H1 (cell line): ENCODE measurements around the gene MAGI2. TPM values are rescaled to one million over a fixed set of nuclear protein-coding genes. Genes with fewer than 3 reads are reported as not detected.

Experiments used
- polyA plus RNA-seq, 7 experiments: library from polyadenylated mRNA; depleted of rRNA in 3 of 7; stranded (reverse) in 5 of 7; unstranded in 2 of 7; fragments of >200 nt in 5 of 7; fragments of 200-250 nt in 2 of 7; gene quantifications; 1 replicate in 5 of 7; 2 replicates in 1 of 7; 4 replicates in 1 of 7; pipeline versions ENCODE4 v1.2.1 to v1.2.3, GENCODE V29; 2011 to 2013; ENCODE audit warnings: missing spikeins in 2 of 7, mixed read lengths in 2 of 7
- total RNA-seq: library from RNA; stranded (reverse); fragmentation: NEBNext Ultra II Directional; extraction: Animal tissue kit (Norgen Biotek cat#: 25700); gene quantifications from 2 replicates; pipeline ENCODE4 v1.2.1, GENCODE V29; 2021
- TF ChIP-seq, protein P1 (sequence below): IDR thresholded peaks from 2 replicates; pipeline ENCODE4 v1.6.1; 2012; ENCODE audit warnings: inconsistent platforms

Gene MAGI2
- total and polyA plus RNA-seq, 2 of the 8 experiments (the other 6 are each of a cell fraction or from before 2014, with no cell fraction given), result 6.0 to 27.3 TPM

DNA sequence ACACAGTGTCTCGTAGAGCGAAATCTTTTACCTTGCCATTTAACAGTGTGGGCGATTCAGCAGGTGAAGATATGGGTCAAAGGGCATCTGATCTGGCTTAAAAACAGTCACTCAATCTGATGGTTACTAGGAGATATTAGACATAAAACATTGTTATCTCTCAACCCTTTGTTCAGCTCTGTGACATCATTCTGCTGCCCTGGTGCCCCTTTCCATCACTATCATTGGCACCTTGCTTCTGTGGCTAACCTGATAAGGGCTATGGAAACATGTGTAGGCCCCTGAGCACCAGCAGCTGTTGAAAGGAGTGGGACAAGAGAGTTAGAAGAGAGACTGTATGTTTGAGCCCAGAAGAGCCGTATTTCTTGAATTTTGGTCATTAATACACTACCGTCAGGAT is 1004.6 kb downstream of the MAGI2 start (continued):
- TF ChIP-seq, protein P1, sequence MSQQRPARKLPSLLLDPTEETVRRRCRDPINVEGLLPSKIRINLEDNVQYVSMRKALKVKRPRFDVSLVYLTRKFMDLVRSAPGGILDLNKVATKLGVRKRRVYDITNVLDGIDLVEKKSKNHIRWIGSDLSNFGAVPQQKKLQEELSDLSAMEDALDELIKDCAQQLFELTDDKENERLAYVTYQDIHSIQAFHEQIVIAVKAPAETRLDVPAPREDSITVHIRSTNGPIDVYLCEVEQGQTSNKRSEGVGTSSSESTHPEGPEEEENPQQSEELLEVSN, result no peak
